ENCODE measurements around the gene KIF3A.

KIF3A gene

GRCh38 chr5:132648355-132648754 is 89.0 kb downstream of the KIF3A start:
- no peaks in the 10 kb centered on the region for H3K27me3 ChIP-seq (ENCODE audit: control insufficient read depth in 1 of 2, insufficient read depth in 2 of 2, low read length in 2 of 2)
- H3K36me3 ChIP-seq (ENCODE audit: control insufficient read depth in 2 of 2, insufficient read depth in 2 of 2, low read length in 2 of 2): peaks cover 0 to under 1% of the 10 kb centered on the region in 2 donors
- H3K4me1 ChIP-seq (ENCODE audit: control insufficient read depth, insufficient read depth, low read length): no peaks in the 10 kb centered on the region
- no peaks in the 10 kb centered on the region for H3K9me3 ChIP-seq (ENCODE audit: control insufficient read depth in 2 of 2, low read length in 2 of 2)
- H3K9ac ChIP-seq (ENCODE audit: low read length in 2 of 2): no peak overlapping the region
- no peak overlapping the region for H3K27ac ChIP-seq (ENCODE audit: low read length)
- no peak overlapping the region for H3K4me3 ChIP-seq (ENCODE audit: low read length in 2 of 2)

GRCh38 chr5:132647473-132647872 is 89.9 kb downstream of the KIF3A start:
- no peaks in the 10 kb centered on the region for H3K9me3 ChIP-seq (ENCODE audit: control insufficient read depth in 2 of 2, low read length in 2 of 2)
- H3K4me1 ChIP-seq (ENCODE audit: control insufficient read depth, insufficient read depth, low read length): no peaks in the 10 kb centered on the region
- no peak overlapping the region for H3K9ac ChIP-seq (ENCODE audit: low read length in 2 of 2)
- H3K27ac ChIP-seq (ENCODE audit: low read length): no peak overlapping the region
- H3K4me3 ChIP-seq (ENCODE audit: low read length in 2 of 2): no peak overlapping the region
- H3K36me3 ChIP-seq (ENCODE audit: control insufficient read depth in 2 of 2, insufficient read depth in 2 of 2, low read length in 2 of 2): peaks cover 6 to 8% of the 10 kb centered on the region in 2 donors
- no peaks in the 10 kb centered on the region for H3K27me3 ChIP-seq (ENCODE audit: control insufficient read depth in 1 of 2, insufficient read depth in 2 of 2, low read length in 2 of 2)

GRCh38 chr5:132646583-132647266 is 90.6 kb downstream of the KIF3A start:
- H3K9ac ChIP-seq (ENCODE audit: low read length in 2 of 2): no peak overlapping the region
- H3K27me3 ChIP-seq (ENCODE audit: control insufficient read depth in 1 of 2, insufficient read depth in 2 of 2, low read length in 2 of 2): no peaks in the 10 kb centered on the region
- no peaks in the 10 kb centered on the region for H3K4me1 ChIP-seq (ENCODE audit: control insufficient read depth, insufficient read depth, low read length)
- no peaks in the 10 kb centered on the region for H3K9me3 ChIP-seq (ENCODE audit: control insufficient read depth in 2 of 2, low read length in 2 of 2)
- H3K36me3 ChIP-seq (ENCODE audit: control insufficient read depth in 2 of 2, insufficient read depth in 2 of 2, low read length in 2 of 2): peaks cover 11% of the 10 kb centered on the region in 2 donors
- no peak overlapping the region for H3K4me3 ChIP-seq (ENCODE audit: low read length in 2 of 2)
- H3K27ac ChIP-seq (ENCODE audit: low read length): no peak overlapping the region

- Histone ChIP-seq H3K27me3 (ENCODE audit: control insufficient read depth in 1 of 2, insufficient read depth in 2 of 2, low read length in 2 of 2) (no peaks in the 10 kb centered on the region), H3K9me3 (ENCODE audit: control insufficient read depth in 2 of 2, low read length in 2 of 2) (no peaks in the 10 kb centered on the region), H3K27ac (ENCODE audit: low read length) (no peak overlapping the region), H3K36me3 (ENCODE audit: control insufficient read depth in 2 of 2, insufficient read depth in 2 of 2, low read length in 2 of 2) (peaks cover 23 to 30% of the 10 kb centered on the region in 2 donors), H3K4me1 (ENCODE audit: control insufficient read depth, insufficient read depth, low read length) (no peaks in the 10 kb centered on the region), H3K4me3 (ENCODE audit: low read length in 2 of 2) (no peak overlapping the region), H3K9ac (ENCODE audit: low read length in 2 of 2) (no peak overlapping the region)
Measured at GRCh38 chr5:132644177-132644576, 93.2 kb downstream of the KIF3A start.

All from stomach smooth muscle (tissue), 2 donors.